Stimulated activated CD4-positive, alpha-beta T cell treated with anti-CD3 and anti-CD28 coated beads, Interleukin-4, amount 100 ng/mL, for 24 hours (primary cell): Measurements from ENCODE around the gene CERS2.
"Not testable (repeated sequence)": the region's sequence is repeated elsewhere in the genome, so short reads cannot be mapped to it uniquely, and the experiment has no call there.

Experiments
- DNase-seq: peaks from one replicate; pipeline ENCODE4 v3.0.0-alpha.2; 2020

Gene CERS2

DNA sequence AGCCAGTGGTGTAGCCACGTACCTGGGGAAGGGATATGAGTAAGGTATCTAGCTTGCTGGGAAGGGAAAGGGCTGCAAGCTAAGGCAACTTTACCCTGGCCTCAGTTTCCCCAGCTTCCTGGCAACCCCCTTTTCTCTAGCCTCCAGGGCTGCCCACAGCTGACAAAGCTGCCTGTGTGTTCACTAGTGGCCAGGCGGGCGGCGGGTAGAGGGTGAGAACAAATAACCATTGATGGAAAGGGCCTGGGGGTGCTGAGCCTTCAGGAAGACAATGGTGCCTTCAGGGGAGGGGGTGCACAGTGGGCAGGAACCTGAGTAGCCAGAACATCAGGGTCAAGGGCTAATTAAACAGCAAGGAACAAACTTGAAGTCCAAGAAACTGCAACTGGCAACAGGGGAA lies 6.1 kb downstream of the CERS2 start:
- no peak for DNase-seq

GRCh38 chr1:150967936-150968335 lies 6.7 kb downstream of the CERS2 start:
- no peak for DNase-seq

GRCh38 chr1:150966011-150966410 lies 8.6 kb downstream of the CERS2 start:
- DNase-seq = no peak

GRCh38 chr1:150965605-150966004 lies 9.0 kb downstream of the CERS2 start:
- DNase-seq = no peak

DNA sequence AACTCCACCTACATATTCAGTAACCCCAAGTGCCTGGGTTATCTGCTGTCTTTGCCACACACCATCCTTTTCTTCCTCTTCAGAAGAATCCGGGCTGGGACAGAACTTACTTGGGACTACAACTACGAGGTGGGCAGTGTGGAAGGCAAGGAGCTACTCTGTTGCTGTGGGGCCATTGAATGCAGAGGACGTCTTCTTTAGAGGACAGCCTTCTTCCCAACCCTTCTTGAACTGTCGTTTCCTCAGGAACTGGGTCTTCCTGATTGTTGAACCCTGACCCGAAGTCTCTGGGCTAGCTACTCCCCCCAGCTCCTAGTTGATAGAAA lies 10.5 kb downstream of the CERS2 start:
- DNase-seq = no peak

- DNase-seq = no peak
Observed at GRCh38 chr1:150963321-150964163, 11.1 kb downstream of the CERS2 start.

- no peak for DNase-seq
Observed at GRCh38 chr1:150961756-150962155, 12.9 kb downstream of the CERS2 start.

GRCh38 chr1:150960646-150961045 lies 14.0 kb downstream of the CERS2 start:
- no peak for DNase-seq

- no peak for DNase-seq
Observed at GRCh38 chr1:150957666-150958065, 17.0 kb downstream of the CERS2 start.

GRCh38 chr1:150955280-150955679 lies 19.4 kb downstream of the CERS2 start:
- DNase-seq = no peak

- DNase-seq = no peak
Observed at GRCh38 chr1:150954708-150955107, 19.9 kb downstream of the CERS2 start.

DNA sequence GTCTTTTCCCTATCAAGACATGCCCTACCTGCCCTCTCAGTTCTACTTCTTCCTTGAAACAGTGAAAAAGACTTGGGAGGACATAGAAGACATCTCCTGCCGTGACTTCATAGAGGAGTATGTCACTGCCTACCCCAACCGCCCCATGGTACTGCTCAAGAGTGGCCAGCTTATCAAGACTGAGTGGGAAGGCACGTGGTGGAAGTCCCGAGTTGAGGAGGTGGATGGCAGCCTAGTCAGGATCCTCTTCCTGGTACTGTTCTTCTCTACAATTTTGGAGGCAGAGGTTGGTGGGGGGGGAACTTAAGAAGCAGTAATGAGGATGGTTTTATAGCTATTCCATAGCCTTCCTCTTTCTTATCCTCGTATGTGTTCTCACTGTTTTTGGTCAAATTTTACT lies 29.8 kb downstream of the CERS2 start:
- DNase-seq = no peak

GRCh38 chr1:150931773-150932172 lies 42.9 kb downstream of the CERS2 start:
- no peak for DNase-seq

- DNase-seq = not testable (repeated sequence)
Observed at GRCh38 chr1:150928775-150929174, 45.9 kb downstream of the CERS2 start.

- no peak for DNase-seq
Observed at GRCh38 chr1:150928286-150928685, 46.3 kb downstream of the CERS2 start.

DNA sequence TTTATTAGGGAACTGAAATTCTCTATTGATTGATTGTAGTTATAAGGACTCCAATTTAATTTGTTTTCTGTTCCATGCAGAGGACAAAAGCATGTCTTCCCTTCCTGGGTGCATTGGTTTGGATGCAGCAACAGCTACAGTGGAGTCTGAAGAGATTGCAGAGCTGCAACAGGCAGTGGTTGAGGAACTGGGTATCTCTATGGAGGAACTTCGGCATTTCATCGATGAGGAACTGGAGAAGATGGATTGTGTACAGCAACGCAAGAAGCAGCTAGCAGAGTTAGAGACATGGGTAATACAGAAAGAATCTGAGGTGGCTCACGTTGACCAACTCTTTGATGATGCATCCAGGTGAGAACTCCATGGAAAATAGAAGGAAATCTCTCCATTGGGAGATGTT lies 47.0 kb downstream of the CERS2 start:
- DNase-seq = no peak

- peak; percentile 95 for DNase-seq
Observed at GRCh38 chr1:150926097-150926741, 48.4 kb downstream of the CERS2 start, which contains the start of gene SETDB1. SETDB1 (plus strand) TSS chr1:150926363; CDS start chr1:150927715, 1,352 bp downstream.

- DNase-seq = no peak
Observed at GRCh38 chr1:150925080-150925479, 49.6 kb downstream of the CERS2 start.

- peak; percentile 86 for DNase-seq
Observed at GRCh38 chr1:150922519-150922975, 52.1 kb downstream of the CERS2 start.

GRCh38 chr1:150917387-150917786 lies 57.2 kb downstream of the CERS2 start:
- DNase-seq = no peak
